ENCODE measurements around the gene COMMD8.
"Not testable (repeated sequence)": the region's sequence is repeated elsewhere in the genome, so short reads cannot be mapped to it uniquely, and the experiment has no call there.

COMMD8 gene

GRCh38 chr4:47463235-47463956, at the start of gene COMMD8:
Gene COMMD8 (minus strand): TSS chr4:47463702. CDS start chr4:47463651, 51 bp downstream.
- ATAC-seq, result peak; percentile 94 to 96

- peak in 1 of 2 donors; percentile 27 for ATAC-seq
These were observed 47.1 kb upstream of the COMMD8 start for GRCh38 chr4:47510506-47511143.

GRCh38 chr4:47505666-47506065, 42.2 kb upstream of the COMMD8 start:
- no peak for ATAC-seq

- ATAC-seq, result no peak
These were observed 41.6 kb upstream of the COMMD8 start for GRCh38 chr4:47505147-47505546.

- ATAC-seq, result no peak
These were observed 37.3 kb upstream of the COMMD8 start for GRCh38 chr4:47500776-47501175.

- ATAC-seq, result no peak
These were observed 36.2 kb upstream of the COMMD8 start for GRCh38 chr4:47499700-47500099.

GRCh38 chr4:47498899-47499298, 35.4 kb upstream of the COMMD8 start:
- no peak for ATAC-seq

GRCh38 chr4:47494124-47494430, 30.6 kb upstream of the COMMD8 start:
- ATAC-seq, result no peak

GRCh38 chr4:47493238-47494123, 30.0 kb upstream of the COMMD8 start:
- no peak for ATAC-seq

- ATAC-seq, result peak; percentile 74 to 79
These were observed 27.0 kb upstream of the COMMD8 start for GRCh38 chr4:47490550-47490949.

- no peak for ATAC-seq
These were observed 25.2 kb upstream of the COMMD8 start for GRCh38 chr4:47488706-47489105.

GRCh38 chr4:47486727-47487126, 23.2 kb upstream of the COMMD8 start:
- not testable (repeated sequence) for ATAC-seq

GRCh38 chr4:47486231-47486673, 22.8 kb upstream of the COMMD8 start:
- no peak for ATAC-seq

- ATAC-seq, result no peak
These were observed 22.3 kb upstream of the COMMD8 start for GRCh38 chr4:47485768-47486167.

GRCh38 chr4:47485047-47485692, 21.7 kb upstream of the COMMD8 start, which contains the start of gene ATP10D:
Gene ATP10D (plus strand): TSS chr4:47485275. CDS start chr4:47512541, 27,266 bp downstream.
- ATAC-seq, result peak; percentile 95 to 96

GRCh38 chr4:47484168-47484567, 20.7 kb upstream of the COMMD8 start:
- no peak for ATAC-seq

- ATAC-seq, result no peak
These were observed 20.2 kb upstream of the COMMD8 start for GRCh38 chr4:47483745-47484144.

GRCh38 chr4:47482326-47482725, 18.8 kb upstream of the COMMD8 start:
- ATAC-seq, result no peak

GRCh38 chr4:47478804-47479203, 15.3 kb upstream of the COMMD8 start:
- no peak for ATAC-seq

- no peak for ATAC-seq
These were observed 11.9 kb upstream of the COMMD8 start for GRCh38 chr4:47475411-47475810.

- no peak for ATAC-seq
These were observed 11.3 kb upstream of the COMMD8 start for GRCh38 chr4:47474799-47475198.

GRCh38 chr4:47473141-47473750, 9.7 kb upstream of the COMMD8 start:
- ATAC-seq, result no peak
